ENCODE data around the gene CAVIN1.
"Not testable (repeated sequence)": the region's sequence is repeated elsewhere in the genome, so short reads cannot be mapped to it uniquely, and the experiment has no call there.

CAVIN1 gene

GRCh38 chr17:42406615-42407288 is 16.3 kb downstream of the CAVIN1 start:
- no peak for DNase-seq (ENCODE audit: extremely low read depth in 1 of 2, low read depth in 1 of 2)

- peak; percentile 54 for DNase-seq (ENCODE audit: extremely low read depth in 1 of 2, low read depth in 1 of 2)
Measured at GRCh38 chr17:42405963-42406495, 17.0 kb downstream of the CAVIN1 start.

GRCh38 chr17:42405076-42405475 is 18.0 kb downstream of the CAVIN1 start:
- no peak for DNase-seq (ENCODE audit: extremely low read depth in 1 of 2, low read depth in 1 of 2)

GRCh38 chr17:42404326-42405055 is 18.6 kb downstream of the CAVIN1 start:
- no peak for DNase-seq (ENCODE audit: extremely low read depth in 1 of 2, low read depth in 1 of 2)

- DNase-seq (ENCODE audit: extremely low read depth in 1 of 2, low read depth in 1 of 2) = no peak
Measured at GRCh38 chr17:42403150-42403549, 19.9 kb downstream of the CAVIN1 start.

GRCh38 chr17:42402117-42402516 is 20.9 kb downstream of the CAVIN1 start:
- no peak for DNase-seq (ENCODE audit: extremely low read depth in 1 of 2, low read depth in 1 of 2)

GRCh38 chr17:42400844-42401375 is 22.1 kb downstream of the CAVIN1 start:
- not testable (repeated sequence) for DNase-seq (ENCODE audit: extremely low read depth in 1 of 2, low read depth in 1 of 2)

GRCh38 chr17:42399948-42400843 is 22.9 kb downstream of the CAVIN1 start:
- no peak for DNase-seq (ENCODE audit: extremely low read depth in 1 of 2, low read depth in 1 of 2)

GRCh38 chr17:42399121-42399520 is 23.9 kb downstream of the CAVIN1 start:
- DNase-seq (ENCODE audit: extremely low read depth in 1 of 2, low read depth in 1 of 2) = no peak

- not testable (repeated sequence) for DNase-seq (ENCODE audit: extremely low read depth in 1 of 2, low read depth in 1 of 2)
Measured at GRCh38 chr17:42395601-42396000, 27.5 kb downstream of the CAVIN1 start.

GRCh38 chr17:42394838-42395237 is 28.2 kb downstream of the CAVIN1 start:
- DNase-seq (ENCODE audit: extremely low read depth in 1 of 2, low read depth in 1 of 2) = no peak

GRCh38 chr17:42392692-42393415 is 30.2 kb downstream of the CAVIN1 start:
- no peak for DNase-seq (ENCODE audit: extremely low read depth in 1 of 2, low read depth in 1 of 2)

- DNase-seq (ENCODE audit: extremely low read depth in 1 of 2, low read depth in 1 of 2) = not testable (repeated sequence)
Measured at GRCh38 chr17:42391439-42391838, 31.6 kb downstream of the CAVIN1 start.

- DNase-seq (ENCODE audit: extremely low read depth in 1 of 2, low read depth in 1 of 2) = no peak
Measured at GRCh38 chr17:42389899-42390298, 33.2 kb downstream of the CAVIN1 start.

GRCh38 chr17:42389135-42389417 is 34.0 kb downstream of the CAVIN1 start:
- peak in 1 of 2 donors; percentile 85 for DNase-seq (ENCODE audit: extremely low read depth in 1 of 2, low read depth in 1 of 2)

- peak; percentile 100 for DNase-seq (ENCODE audit: extremely low read depth in 1 of 2, low read depth in 1 of 2)
Measured at GRCh38 chr17:42388381-42389134, 34.5 kb downstream of the CAVIN1 start, which contains the start of gene STAT3. TSS of gene STAT3 (minus strand) at chr17:42388442. CDS start at chr17:42348516, 39,926 bp downstream.

GRCh38 chr17:42387661-42388380 is 35.2 kb downstream of the CAVIN1 start:
- no peak for DNase-seq (ENCODE audit: extremely low read depth in 1 of 2, low read depth in 1 of 2)

- no peak for DNase-seq (ENCODE audit: extremely low read depth in 1 of 2, low read depth in 1 of 2)
Measured at GRCh38 chr17:42386777-42387657, 36.0 kb downstream of the CAVIN1 start.

Measured in stimulated activated CD8-positive, alpha-beta memory T cell treated with anti-CD3 and anti-CD28 coated beads, Interleukin-7, amount 100 ng/mL, for 48 hours (primary cell).